ENCODE data around the gene DPH2. TPM values are rescaled to one million over a fixed set of nuclear protein-coding genes. Genes with fewer than 3 reads are reported as not detected.

Gene DPH2
- total and polyA plus RNA-seq, 2 of the 8 experiments (the other 6 are each of a cell fraction or from before 2014, with no cell fraction given): 64.9 to 92.1 TPM

DNA sequence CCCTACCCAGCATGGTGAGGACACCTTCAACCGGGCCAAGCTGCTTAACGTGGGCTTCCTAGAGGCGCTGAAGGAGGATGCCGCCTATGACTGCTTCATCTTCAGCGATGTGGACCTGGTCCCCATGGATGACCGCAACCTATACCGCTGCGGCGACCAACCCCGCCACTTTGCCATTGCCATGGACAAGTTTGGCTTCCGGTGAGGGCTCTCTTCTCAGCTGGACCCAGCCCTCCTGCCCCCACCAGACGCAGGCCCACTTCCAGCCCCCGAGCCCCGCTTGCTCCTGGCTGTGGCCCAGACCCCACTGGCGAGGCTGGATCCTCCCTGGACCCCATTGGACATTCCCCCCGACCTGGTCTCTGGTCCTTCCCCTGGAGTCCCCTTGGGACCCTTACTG, 15.0 kb downstream of the DPH2 start:
- H3K4ac ChIP-seq (replicated peaks; ENCODE audit: insufficient read length, low read depth, low read length): no peak overlapping the region
- peaks cover 0 to 20% of the 10 kb centered on the region in 2 experiments for H4K20me1 ChIP-seq (replicated peaks in 1 of 2; ENCODE audit: control insufficient read depth in 1 of 2, insufficient read depth in 2 of 2, low read length in 2 of 2)
- H3K56ac ChIP-seq (replicated peaks; ENCODE audit: insufficient read length, low read depth, low read length): no peak overlapping the region
- H4K91ac ChIP-seq (replicated peaks; ENCODE audit: insufficient read length, low read length): no peak overlapping the region
- no peak overlapping the region for H2BK20ac ChIP-seq (ENCODE audit: low read length)
- CTCF ChIA-PET (ENCODE audit: partially characterized antibody): interaction anchor here (1.9 kb wide), 1 partner anchor 50 kb away, joined by 5 read pairs; no protein-coding TSS in a partner anchor
- no peak overlapping the region for H3K18ac ChIP-seq (ENCODE audit: extremely low read depth, low read length)
- no peak overlapping the region for H3K23ac ChIP-seq (ENCODE audit: insufficient read length)
- TF ChIP-seq TAF1 (IDR thresholded peaks at IDR 0.05; ENCODE audit: low read depth, low read length): no peak
- TF ChIP-seq SIX5 (IDR thresholded peaks at IDR 0.05; ENCODE audit: low read depth, low read length): no peak
- no peak for TF ChIP-seq EP300 (IDR thresholded peaks at IDR 0.05; ENCODE audit: borderline replicate concordance in 1 of 2, low read depth in 2 of 2, low read length in 2 of 2)
- TF ChIP-seq CTBP2 (IDR thresholded peaks at IDR 0.05; ENCODE audit: borderline replicate concordance, insufficient read depth, insufficient read length, low read length): no peak
- TF ChIP-seq PHF8 (conservative IDR thresholded peaks at IDR 0.05; ENCODE audit: low read depth, low read length): no peak
- TF ChIP-seq KDM5A (IDR thresholded peaks at IDR 0.05; ENCODE audit: low read length): no peak
- no peak for TF ChIP-seq SP2 (IDR thresholded peaks at IDR 0.05; ENCODE audit: low read length)
- no peak overlapping the region for H2BK5ac ChIP-seq (ENCODE audit: low read depth, low read length)
- no peak overlapping the region for H2AFZ ChIP-seq (ENCODE audit: low read length)
- no peak overlapping the region for H3K9ac ChIP-seq (replicated peaks in 1 of 4; ENCODE audit: extremely low read depth in 1 of 4, low read depth in 3 of 4, low read length in 3 of 4)
- no peak overlapping the region for H4K5ac ChIP-seq (ENCODE audit: insufficient read length, low read depth, low read length)
- no peak overlapping the region for H3K4me3 ChIP-seq (ENCODE audit: extremely low read depth in 1 of 4, insufficient read depth in 2 of 4, low read depth in 3 of 4, low read length in 4 of 4)
- H3K79me2 ChIP-seq (ENCODE audit: control insufficient read depth in 1 of 2, insufficient read depth in 2 of 2, low read length in 2 of 2): peaks cover 0 to 10% of the 10 kb centered on the region in 2 experiments; a peak in 2 of 4 replicates
- POLR2A ChIA-PET (ENCODE audit: partially characterized antibody): interaction anchor here (1.2 to 13.6 kb wide), 3 partner anchors 12 to 47 kb away, joined by 4 to 189 read pairs (median 5); partner anchors contain the start of genes ATP6V0B, B4GALT2, DPH2 and SLC6A9
- no peak overlapping the region for H3K27ac ChIP-seq (ENCODE audit: low read depth, low read length)
- no peak overlapping the region for H2AK5ac ChIP-seq (ENCODE audit: low read depth, low read length)
- H3K27me3 ChIP-seq (replicated peaks in 1 of 4; ENCODE audit: control insufficient read depth in 3 of 4, extremely low read depth in 1 of 4, insufficient read depth in 3 of 4, low read length in 3 of 4): no peaks in the 10 kb centered on the region
- WGBS, 2 experiments (ENCODE audit: extremely low coverage in 1 of 2, insufficient coverage in 1 of 2, insufficient read length in 1 of 2, insufficient replicate concordance in 2 of 2, low coverage in 1 of 2, low lambda C conversion rate in 2 of 2, missing lambda C conversion rate in 1 of 2): 95% methylated on average over 15 of the region's 16 CpGs; no CpG with 5 or more reads in 1 of the 2 experiments
- H2BK12ac ChIP-seq (ENCODE audit: low read depth, low read length): no peak overlapping the region
- H2BK120ac ChIP-seq (replicated peaks; ENCODE audit: low read depth, low read length): no peak overlapping the region
- peaks cover 17% of the 10 kb centered on the region for H3K79me1 ChIP-seq (ENCODE audit: low read depth, low read length)
- FAIRE-seq (no peak), DNase-seq (ENCODE audit: low read depth in 1 of 2, low spot score in 2 of 2) (no peak)
- peaks cover 0 to 19% (median 9%) of the 10 kb centered on the region in 4 experiments; a peak in 4 of 8 replicates for H3K36me3 ChIP-seq (ENCODE audit: control insufficient read depth in 2 of 4, insufficient read depth in 4 of 4, low read length in 3 of 4)
- H3K9me3 ChIP-seq (ENCODE audit: insufficient read depth in 2 of 2, low read depth in 1 of 2, low read length in 1 of 2): no peaks in the 10 kb centered on the region
- H3K4me1 ChIP-seq (replicated peaks in 1 of 4; ENCODE audit: control insufficient read depth in 3 of 4, insufficient read depth in 4 of 4, low read length in 3 of 4): peaks cover 0 to 8% (median 6%) of the 10 kb centered on the region in 4 experiments; a peak in 6 of 7 replicates
- H3K4me2 ChIP-seq (ENCODE audit: insufficient read depth in 1 of 2, low read depth in 2 of 2, low read length in 2 of 2): no peak overlapping the region
- H3K23me2 ChIP-seq (ENCODE audit: low read depth, low read length): peaks cover 8% of the 10 kb centered on the region
- no peak overlapping the region for H3K14ac ChIP-seq (ENCODE audit: insufficient read length)
- no peak overlapping the region for H2BK15ac ChIP-seq (ENCODE audit: low read length)
- no peak overlapping the region for H4K8ac ChIP-seq (ENCODE audit: extremely low read depth, insufficient read depth, low read length)

All from H1 (cell line).